OCI-LY7 (cell line): ENCODE measurements around the gene LGALS16.

Experiments
- CTCF ChIP-seq: fragments of 200-600 bp; sonication (generic); conservative IDR thresholded peaks from 2 replicates; pipeline ENCODE4 v1.5.1; 2014; ENCODE audit warnings: mild to moderate bottlenecking, antibody characterized with exemption, low read length, moderate library complexity, mixed read lengths
- EZH2phosphoT487 ChIP-seq: fragments of 200-600 bp; sonication (generic); IDR thresholded peaks from 2 replicates; pipeline ENCODE4 v1.6.1; 2018; ENCODE audit warnings: low read depth, borderline replicate concordance, mild to moderate bottlenecking, mixed run types, antibody characterized with exemption, low read length, moderate library complexity, mixed read lengths

GRCh38 chr19:39692166-39692565 is 36.5 kb downstream of the LGALS16 start:
- no peak for TF ChIP-seq CTCF
- TF ChIP-seq EZH2phosphoT487 = no peak
